Muscle of back (tissue), 11 donors: Measurements from ENCODE around the gene C17orf113. TPM values are rescaled to one million over a fixed set of nuclear protein-coding genes. Genes with fewer than 3 reads are reported as not detected.
"Not testable (repeated sequence)": the region's sequence is repeated elsewhere in the genome, so short reads cannot be mapped to it uniquely, and the experiment has no call there.

Experiments used
- DNase-seq, 3 donors: peaks; one replicate each; pipeline versions ENCODE4 v3.0.0 to v3.0.0-alpha.2; 2013
- polyA plus RNA-seq, 10 donors: library from polyadenylated mRNA; unstranded; fragments of 120-200 nt; gene quantifications; one replicate each; pipeline ENCODE4 v1.2.1, GENCODE V29; 2013; ENCODE audit not compliant: insufficient read length in 10 of 10

The C17orf113 gene
- polyA plus RNA-seq, 10 donors: 0.87 to 1.7 (median 1.0) TPM

- DNase-seq: peak; percentile 91 to 97 (median 95)
Observed at GRCh38 chr17:42016941-42017865, 33.2 kb downstream of the C17orf113 start, which contains the start of gene DNAJC7. Gene DNAJC7 (minus strand): TSS chr17:42017439. CDS start chr17:42017416, 23 bp downstream.

GRCh38 chr17:42016411-42016831 is 34.0 kb downstream of the C17orf113 start:
- DNase-seq: no peak

GRCh38 chr17:42013740-42014139 is 36.7 kb downstream of the C17orf113 start:
- not testable (repeated sequence) for DNase-seq

- not testable (repeated sequence) for DNase-seq
Observed at GRCh38 chr17:42012363-42012762, 38.0 kb downstream of the C17orf113 start.

GRCh38 chr17:42010898-42011516 is 39.4 kb downstream of the C17orf113 start:
- DNase-seq: no peak

GRCh38 chr17:42010266-42010680 is 40.1 kb downstream of the C17orf113 start:
- DNase-seq: not testable (repeated sequence)

GRCh38 chr17:42009170-42009569 is 41.2 kb downstream of the C17orf113 start:
- no peak for DNase-seq

GRCh38 chr17:42005166-42005565 is 45.2 kb downstream of the C17orf113 start:
- DNase-seq: no peak

GRCh38 chr17:42002792-42003301 is 47.6 kb downstream of the C17orf113 start:
- DNase-seq: no peak

GRCh38 chr17:42002175-42002791 is 48.1 kb downstream of the C17orf113 start:
- no peak for DNase-seq

GRCh38 chr17:42001729-42002128 is 48.7 kb downstream of the C17orf113 start:
- DNase-seq: no peak

GRCh38 chr17:42000413-42001133 is 49.8 kb downstream of the C17orf113 start:
- DNase-seq: no peak

- no peak for DNase-seq
Observed at GRCh38 chr17:41998497-41998896, 51.9 kb downstream of the C17orf113 start.

- DNase-seq: no peak
Observed at GRCh38 chr17:41996855-41997164, 53.6 kb downstream of the C17orf113 start.

GRCh38 chr17:41992576-41992975 is 57.8 kb downstream of the C17orf113 start:
- peak; percentile 28 to 56 (median 33) for DNase-seq

GRCh38 chr17:41989702-41990419 is 60.5 kb downstream of the C17orf113 start:
- no peak for DNase-seq

GRCh38 chr17:41988418-41988817 is 62.0 kb downstream of the C17orf113 start:
- DNase-seq: no peak
